Duodenal mucosa (tissue), 2 donors: Measurements from ENCODE around the gene SLC8A2.

Experiments used
- H3K27ac ChIP-seq: one replicate; pipeline ENCODE4 v1.7.0; 2013; ENCODE audit warnings: low read depth, low read length
- H3K27me3 ChIP-seq, 2 donors: one replicate each; pipeline ENCODE4 v1.7.0; 2013; ENCODE audit warnings: low read length in 2 of 2, control low read depth in 1 of 2; ENCODE audit not compliant: insufficient read depth in 2 of 2, control insufficient read depth in 1 of 2
- H3K36me3 ChIP-seq, 2 donors: one replicate each; pipeline ENCODE4 v1.7.0; 2013; ENCODE audit warnings: low read length in 2 of 2, control low read depth in 1 of 2; ENCODE audit not compliant: insufficient read depth in 2 of 2, control insufficient read depth in 1 of 2
- H3K4me1 ChIP-seq, 2 donors: one replicate each; pipeline ENCODE4 v1.7.0; 2013; ENCODE audit warnings: low read length in 2 of 2, control low read depth in 1 of 2; ENCODE audit not compliant: insufficient read depth in 2 of 2, control insufficient read depth in 1 of 2
- H3K4me3 ChIP-seq, 2 donors: one replicate each; pipeline ENCODE4 v1.7.0; 2013; ENCODE audit warnings: low read length in 2 of 2, low read depth in 1 of 2
- H3K9ac ChIP-seq, 2 donors: one replicate each; pipeline ENCODE4 v1.7.0; 2013; ENCODE audit warnings: low read length in 2 of 2, low read depth in 1 of 2
- H3K9me3 ChIP-seq, 2 donors: one replicate each; pipeline ENCODE4 v1.7.0; 2013; ENCODE audit warnings: low read length in 2 of 2, control low read depth in 1 of 2; ENCODE audit not compliant: control insufficient read depth in 1 of 2

SLC8A2 gene

GRCh38 chr19:47506459-47506858, 34.8 kb upstream of the SLC8A2 start:
- H3K9ac ChIP-seq, result no peak overlapping the region
- no peaks in the 10 kb centered on the region for H3K9me3 ChIP-seq
- H3K4me1 ChIP-seq, result peaks cover 11% of the 10 kb centered on the region in 2 donors
- no peak overlapping the region for H3K27ac ChIP-seq
- peaks cover 20 to 45% of the 10 kb centered on the region in 2 donors for H3K36me3 ChIP-seq
- no peak overlapping the region for H3K4me3 ChIP-seq
- H3K27me3 ChIP-seq, result no peaks in the 10 kb centered on the region

- Histone ChIP-seq H3K9me3 (no peaks in the 10 kb centered on the region), H3K36me3 (peaks cover 24 to 47% of the 10 kb centered on the region in 2 donors), H3K27me3 (no peaks in the 10 kb centered on the region), H3K4me1 (peaks cover 1 to 2% of the 10 kb centered on the region in 2 donors), H3K27ac (no peak overlapping the region), H3K9ac (no peak overlapping the region), H3K4me3 (no peak overlapping the region)
Observed at GRCh38 chr19:47505506-47505905, 33.8 kb upstream of the SLC8A2 start.

- Histone ChIP-seq H3K4me3 (no peak overlapping the region), H3K4me1 (no peaks in the 10 kb centered on the region), H3K9ac (no peak overlapping the region), H3K27ac (no peak overlapping the region), H3K27me3 (no peaks in the 10 kb centered on the region), H3K36me3 (peaks cover 31 to 55% of the 10 kb centered on the region in 2 donors), H3K9me3 (no peaks in the 10 kb centered on the region)
Observed at GRCh38 chr19:47503826-47504150, 32.1 kb upstream of the SLC8A2 start.

GRCh38 chr19:47503130-47503825, 31.6 kb upstream of the SLC8A2 start:
- no peaks in the 10 kb centered on the region for H3K27me3 ChIP-seq
- H3K9ac ChIP-seq, result no peak overlapping the region

GRCh38 chr19:47499863-47500830, 28.5 kb upstream of the SLC8A2 start:
- H3K27me3 ChIP-seq, result no peaks in the 10 kb centered on the region
- no peaks in the 10 kb centered on the region for H3K9me3 ChIP-seq
- H3K27ac ChIP-seq, result no peak overlapping the region
- H3K9ac ChIP-seq, result no peak overlapping the region
- H3K36me3 ChIP-seq, result peaks cover 36 to 84% of the 10 kb centered on the region in 2 donors
- no peak overlapping the region for H3K4me3 ChIP-seq
- no peaks in the 10 kb centered on the region for H3K4me1 ChIP-seq

More at GRCh38 chr19:47503130-47503825, 31.6 kb upstream of the SLC8A2 start:
- no peaks in the 10 kb centered on the region for H3K9me3 ChIP-seq
- H3K27ac ChIP-seq, result no peak overlapping the region
- no peak overlapping the region for H3K4me3 ChIP-seq
- H3K36me3 ChIP-seq, result peaks cover 32 to 60% of the 10 kb centered on the region in 2 donors
- no peaks in the 10 kb centered on the region for H3K4me1 ChIP-seq

GRCh38 chr19:47499371-47499770, 27.7 kb upstream of the SLC8A2 start:
- Histone ChIP-seq H3K4me3 (no peak overlapping the region), H3K9me3 (no peaks in the 10 kb centered on the region), H3K36me3 (peaks cover 33 to 85% of the 10 kb centered on the region in 2 donors), H3K4me1 (no peaks in the 10 kb centered on the region), H3K27ac (no peak overlapping the region), H3K9ac (no peak overlapping the region), H3K27me3 (no peaks in the 10 kb centered on the region)

- Histone ChIP-seq H3K9ac (no peak overlapping the region), H3K27me3 (no peaks in the 10 kb centered on the region), H3K36me3 (peaks cover 31 to 84% of the 10 kb centered on the region in 2 donors), H3K4me3 (no peak overlapping the region), H3K27ac (no peak overlapping the region), H3K4me1 (no peaks in the 10 kb centered on the region), H3K9me3 (no peaks in the 10 kb centered on the region)
Observed at GRCh38 chr19:47498561-47498960, 26.9 kb upstream of the SLC8A2 start.

- Histone ChIP-seq H3K27ac (no peak overlapping the region), H3K9me3 (no peaks in the 10 kb centered on the region), H3K4me3 (no peak overlapping the region), H3K27me3 (no peaks in the 10 kb centered on the region), H3K36me3 (peaks cover 30 to 83% of the 10 kb centered on the region in 2 donors), H3K9ac (no peak overlapping the region), H3K4me1 (no peaks in the 10 kb centered on the region)
Observed at GRCh38 chr19:47497821-47498520, 26.3 kb upstream of the SLC8A2 start.

GRCh38 chr19:47497050-47497766, 25.5 kb upstream of the SLC8A2 start:
- H3K27ac ChIP-seq, result no peak overlapping the region
- peaks cover 27 to 83% of the 10 kb centered on the region in 2 donors for H3K36me3 ChIP-seq
- H3K9ac ChIP-seq, result no peak overlapping the region
- no peak overlapping the region for H3K4me3 ChIP-seq
- no peaks in the 10 kb centered on the region for H3K9me3 ChIP-seq
- no peaks in the 10 kb centered on the region for H3K4me1 ChIP-seq
- no peaks in the 10 kb centered on the region for H3K27me3 ChIP-seq
